Measurements from ENCODE around the gene WDTC1. TPM values are rescaled to one million over a fixed set of nuclear protein-coding genes. Genes with fewer than 3 reads are reported as not detected.

The WDTC1 gene
- total and polyA plus RNA-seq, 2 of the 13 experiments (the other 11 are each of a cell fraction or from before 2014, with no cell fraction given) = 5.5 TPM

- TF ChIP-seq NR2F1 (CRISPR knock-in tag; IDR thresholded peaks at IDR 0.05) = no peak
- TF ChIP-seq RFX3 (CRISPR knock-in tag; IDR thresholded peaks at IDR 0.05) = no peak
- no peak for TF ChIP-seq ZBTB3 (CRISPR knock-in tag; IDR thresholded peaks at IDR 0.05; ENCODE audit: borderline replicate concordance, low read depth)
- TF ChIP-seq CENPX (CRISPR knock-in tag; IDR thresholded peaks at IDR 0.05) = no peak
- TF ChIP-seq NFYB (CRISPR knock-in tag; IDR thresholded peaks at IDR 0.05) = no peak
- TF ChIP-seq PAF1 (CRISPR knock-in tag; IDR thresholded peaks at IDR 0.05) = no peak
- no peak for TF ChIP-seq NFE2L2 (IDR thresholded peaks at IDR 0.05; ENCODE audit: low read length)
- no peak for TF ChIP-seq ZFP41 (CRISPR knock-in tag; IDR thresholded peaks at IDR 0.05; ENCODE audit: borderline replicate concordance)
Observed at GRCh38 chr1:27269276-27269675, 34.8 kb downstream of the WDTC1 start (continued).

GRCh38 chr1:27274204-27274603 is 39.8 kb downstream of the WDTC1 start:
- intact Hi-C loops (cut with micrococcal nuclease; ENCODE audit: unreplicated experiment) = no loop called here
- WGBS (ENCODE audit: low lambda C conversion rate) = 93% methylated on average over 1 of the region's 1 CpG

More at GRCh38 chr1:27274204-27274603, 39.8 kb downstream of the WDTC1 start:
- Histone ChIP-seq H3K27me3 (ENCODE audit: control insufficient read depth in 1 of 2, insufficient read depth in 2 of 2, low read length in 2 of 2) (no peaks in the 10 kb centered on the region), H3K27ac (ENCODE audit: extremely low read length, insufficient read depth, low read length) (no peak overlapping the region), H3K9ac (ENCODE audit: insufficient read depth, low read depth, low read length) (no peak overlapping the region), H3K9me3 (ENCODE audit: low read length) (no peaks in the 10 kb centered on the region), H3K4me2 (ENCODE audit: low read depth, low read length) (no peak overlapping the region), H3K79me2 (ENCODE audit: insufficient read depth, low read length) (no peaks in the 10 kb centered on the region), H3K36me3 (replicated peaks in 1 of 2; ENCODE audit: control insufficient read depth in 1 of 2, insufficient read depth in 2 of 2, low read length in 2 of 2) (no peaks in the 10 kb centered on the region), H3K4me3 (replicated peaks in 1 of 3; ENCODE audit: insufficient read depth in 1 of 3, low read depth in 2 of 3, low read length in 3 of 3) (no peak overlapping the region), H2AFZ (ENCODE audit: low read length) (no peak overlapping the region), H4K20me1 (ENCODE audit: insufficient read depth, low read length) (no peaks in the 10 kb centered on the region), H3K4me1 (ENCODE audit: insufficient read depth, low read length) (no peaks in the 10 kb centered on the region)
- in situ Hi-C loops (cut with HindIII; ENCODE audit: extremely low pct_ligation_motif_present, low pct_unique_long_range_greater_than_20kb) = no loop called here
- CTCF ChIA-PET (ENCODE audit: low intra/inter-chr PET ratio, low total read pairs) = no interaction called here
- FAIRE-seq (no peak), DNase-seq (ENCODE audit: low spot score) (no peak), ATAC-seq (no peak)
- BruUV-seq (replicated peaks) = no TSS peak
- POLR2A ChIA-PET = no interaction called here
- no peak for TF ChIP-seq ZSCAN31 (CRISPR knock-in tag; IDR thresholded peaks at IDR 0.05; ENCODE audit: low read depth)
- TF ChIP-seq EEA1 (CRISPR knock-in tag; IDR thresholded peaks at IDR 0.05; ENCODE audit: borderline replicate concordance) = no peak
- no peak for TF ChIP-seq REST (IDR thresholded peaks at IDR 0.05; ENCODE audit: borderline replicate concordance in 1 of 2, low read depth in 1 of 2, low read length in 2 of 2)
- peak; percentile 37; the same call in 1 of the 2 replicates for TF ChIP-seq ZNF121 (CRISPR knock-in tag; IDR thresholded peaks at IDR 0.05)
- no peak for TF ChIP-seq SYNCRIP (IDR thresholded peaks at IDR 0.05; ENCODE audit: insufficient read depth, low read depth, low read length)
